GM18517 (cell line): ENCODE measurements around the gene MACROH2A1.

ENCODE experiments used
- ATAC-seq: cut with Tn5 transposase; IDR thresholded peaks from one replicate; pipeline ENCODE4 v1.9.1; 2021; ENCODE audit warnings: mild to moderate bottlenecking, moderate library complexity; ENCODE audit not compliant: unreplicated experiment

MACROH2A1 gene

DNA sequence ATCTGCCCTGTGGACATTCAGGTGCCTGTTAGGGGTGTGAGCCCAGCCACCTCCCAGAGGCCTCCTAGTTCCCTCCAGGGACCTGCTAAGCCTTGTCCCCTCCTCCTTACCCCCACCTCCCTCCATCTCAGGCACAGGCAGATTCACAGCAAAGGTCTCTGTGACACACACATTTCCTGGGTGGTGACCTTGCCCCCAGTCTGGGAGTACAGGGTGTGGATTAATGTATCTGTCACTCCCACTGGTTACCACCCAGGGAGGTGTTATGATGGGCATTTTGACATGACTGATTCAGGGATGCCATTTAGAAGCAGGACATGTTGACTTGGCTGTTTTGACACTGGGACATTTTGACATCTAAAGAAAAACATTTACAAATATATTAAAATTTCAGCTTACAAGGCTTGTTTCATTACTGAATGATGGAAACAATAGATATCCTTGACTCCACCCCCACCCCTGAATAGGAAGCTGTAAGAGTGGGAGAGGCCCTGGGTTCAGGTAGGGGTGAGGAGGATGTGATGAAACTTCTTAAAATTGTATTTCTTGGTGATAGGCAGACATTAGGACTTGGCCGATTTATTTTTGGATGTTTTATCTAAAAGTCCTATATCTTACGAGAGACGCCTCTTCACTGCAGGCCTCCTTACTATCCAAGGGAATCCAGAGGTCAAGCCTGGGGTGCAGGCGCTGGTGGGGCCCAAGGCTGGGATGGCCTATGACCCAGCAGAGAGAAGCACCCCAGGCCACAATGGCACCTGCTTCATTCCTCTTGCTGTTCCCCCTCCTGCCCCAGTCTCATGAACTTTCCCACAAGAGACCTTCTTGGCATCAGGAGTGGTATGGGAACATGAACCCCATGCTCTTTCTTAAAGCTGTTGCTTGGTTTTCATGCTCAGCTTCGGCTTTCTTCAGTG is 101.9 kb downstream of the MACROH2A1 start:
- no peak for ATAC-seq

- no peak for ATAC-seq
Observed at GRCh38 chr5:135295852-135296251, 103.2 kb downstream of the MACROH2A1 start.

DNA sequence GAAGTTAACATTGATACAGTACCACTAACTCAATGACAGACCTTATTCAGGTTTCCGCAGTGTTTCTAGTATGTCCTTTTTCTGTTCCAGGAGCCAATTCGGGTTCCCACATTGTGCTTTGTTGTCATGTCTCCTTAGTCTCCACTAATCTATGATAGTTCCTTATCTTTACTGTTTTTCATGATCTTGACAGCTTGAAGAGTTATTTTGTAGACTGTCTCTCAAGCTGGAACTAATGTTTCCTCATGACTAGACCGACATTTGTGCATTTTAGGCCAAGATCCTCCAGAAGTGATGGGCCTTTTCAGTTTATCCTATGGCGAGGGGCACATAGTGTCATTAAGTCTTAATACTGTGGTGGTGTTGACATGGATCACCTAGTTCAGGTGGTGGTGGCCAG is 104.2 kb downstream of the MACROH2A1 start:
- ATAC-seq, result no peak

DNA sequence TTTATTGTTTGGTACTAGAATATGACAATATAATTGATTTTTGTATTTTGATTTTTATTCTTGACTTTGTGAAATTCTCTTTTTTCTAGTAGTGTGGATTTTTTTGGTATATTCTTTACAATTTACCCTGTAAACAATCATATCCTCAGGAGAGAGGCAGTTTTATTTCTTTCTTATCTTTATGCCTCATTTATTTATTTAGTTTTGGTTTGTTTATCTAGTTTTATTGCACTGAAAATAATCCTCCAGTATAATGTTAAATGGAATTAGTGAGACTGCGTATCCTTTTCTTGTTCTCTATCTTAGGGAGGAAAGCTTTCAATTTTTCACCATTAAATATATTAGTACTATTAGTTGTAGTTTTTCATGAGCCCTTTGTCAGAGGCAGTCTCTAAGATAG is 109.4 kb downstream of the MACROH2A1 start:
- no peak for ATAC-seq

DNA sequence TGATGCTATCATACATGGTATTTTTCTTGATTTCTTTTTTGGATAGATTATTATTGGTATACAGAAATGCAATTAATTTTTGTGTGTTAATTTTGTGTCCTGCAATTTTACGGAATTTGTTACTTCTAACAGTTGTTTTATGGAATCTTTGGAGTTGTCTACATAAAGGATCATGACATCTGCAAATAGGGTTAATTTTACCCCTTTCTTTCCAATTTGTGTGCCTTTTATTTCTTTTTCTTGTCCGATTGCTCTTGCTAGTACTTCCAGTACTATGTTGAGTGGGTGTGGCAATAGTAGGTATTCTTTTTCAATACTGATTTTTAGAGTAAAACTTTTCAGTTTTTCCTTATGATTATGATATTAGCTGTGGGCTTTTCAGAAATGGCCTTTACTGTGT is 111.5 kb downstream of the MACROH2A1 start:
- ATAC-seq, result no peak
